Muscle of back (tissue), 11 donors: Measurements from ENCODE around the gene PHB1. TPM values are rescaled to one million over a fixed set of nuclear protein-coding genes. Genes with fewer than 3 reads are reported as not detected.
"Not testable (repeated sequence)": the region's sequence is repeated elsewhere in the genome, so short reads cannot be mapped to it uniquely, and the experiment has no call there.

Experiments used
- DNase-seq, 3 donors: peaks; one replicate each; pipeline versions ENCODE4 v3.0.0 to v3.0.0-alpha.2; 2013
- polyA plus RNA-seq, 10 donors: library from polyadenylated mRNA; unstranded; fragments of 120-200 nt; gene quantifications; one replicate each; pipeline ENCODE4 v1.2.1, GENCODE V29; 2013; ENCODE audit not compliant: insufficient read length in 10 of 10

PHB1 gene
- polyA plus RNA-seq, 10 donors: 128 to 172 (median 148) TPM

GRCh38 chr17:49407086-49407485 lies 7.6 kb downstream of the PHB1 start:
- DNase-seq: no peak

GRCh38 chr17:49406421-49407061 lies 8.1 kb downstream of the PHB1 start:
- peak in 2 of 3 donors; percentile 59 to 86 for DNase-seq

GRCh38 chr17:49404906-49405305 lies 9.8 kb downstream of the PHB1 start:
- DNase-seq: no peak

GRCh38 chr17:49404361-49404760 lies 10.3 kb downstream of the PHB1 start:
- no peak for DNase-seq

- DNase-seq: peak in 1 of 3 donors; percentile 28
Measured at GRCh38 chr17:49403514-49404289, 11.0 kb downstream of the PHB1 start.

GRCh38 chr17:49402706-49403105 lies 12.0 kb downstream of the PHB1 start:
- peak in 1 of 3 donors; percentile 78 for DNase-seq

GRCh38 chr17:49401971-49402611 lies 12.6 kb downstream of the PHB1 start:
- no peak for DNase-seq

- DNase-seq: no peak
Measured at GRCh38 chr17:49399995-49400394, 14.7 kb downstream of the PHB1 start.

- DNase-seq: no peak
Measured at GRCh38 chr17:49397586-49397985, 17.1 kb downstream of the PHB1 start.

- DNase-seq: peak in 1 of 3 donors; percentile 37
Measured at GRCh38 chr17:49393491-49394255, 21.0 kb downstream of the PHB1 start.

- peak in 1 of 3 donors; percentile 47 for DNase-seq
Measured at GRCh38 chr17:49390548-49391324, 23.9 kb downstream of the PHB1 start.

GRCh38 chr17:49389514-49390347 lies 25.0 kb downstream of the PHB1 start:
- not testable (repeated sequence) for DNase-seq

- DNase-seq: no peak
Measured at GRCh38 chr17:49388692-49389513, 25.8 kb downstream of the PHB1 start.

- DNase-seq: no peak
Measured at GRCh38 chr17:49388290-49388640, 26.4 kb downstream of the PHB1 start.

- no peak for DNase-seq
Measured at GRCh38 chr17:49387498-49388289, 27.0 kb downstream of the PHB1 start.

GRCh38 chr17:49386373-49386772 lies 28.3 kb downstream of the PHB1 start:
- DNase-seq: no peak

GRCh38 chr17:49384951-49385350 lies 29.7 kb downstream of the PHB1 start:
- no peak for DNase-seq

- no peak for DNase-seq
Measured at GRCh38 chr17:49383060-49383459, 31.6 kb downstream of the PHB1 start.

- no peak for DNase-seq
Measured at GRCh38 chr17:49382556-49382955, 32.1 kb downstream of the PHB1 start.
